Caco-2 (cell line): ENCODE data around the gene FAM83E. TPM values are rescaled to one million over a fixed set of nuclear protein-coding genes. Genes with fewer than 3 reads are reported as not detected.

Source experiments
- Bru-seq: library from RNA; stranded (reverse); fragments of 400-500 nt; gene quantifications from one replicate; lab custom pipeline; 2021; lab: Mats Ljungman, UMichigan
- BruChase-seq, 2 experiments: library from RNA; stranded (reverse); fragments of 400-500 nt; gene quantifications; one replicate each; lab custom pipeline; 2021; lab: Mats Ljungman, UMichigan
- BruUV-seq: library from RNA; stranded (reverse); fragments of 400-500 nt; replicated peaks from 2 replicates; lab custom pipeline; 2021; lab: Mats Ljungman, UMichigan
- CTCF ChIA-PET: fragments of 300-600 bp; sonication (Branson Sonifier 250); formaldehyde crosslinking; loops from one replicate; lab custom pipeline; 2022; ENCODE audit warnings: antibody characterized with exemption; lab: Charles Lee
- POLR2A ChIA-PET: fragments of 300-600 bp; sonication (Branson Sonifier 250); formaldehyde crosslinking; loops from one replicate; lab custom pipeline; 2022; ENCODE audit warnings: antibody characterized with exemption; lab: Charles Lee
- DNase-seq, 2 experiments: peaks; one replicate each; pipeline versions ENCODE4 v3.0.0 to v3.0.0-alpha.2; 2020 to 2022
- H3K27me3 ChIP-seq: replicated peaks from 2 replicates; pipeline ENCODE4 v1.6.0; 2011; ENCODE audit warnings: low read length; ENCODE audit not compliant: control insufficient read depth, insufficient read depth
- H3K36me3 ChIP-seq: 2 replicates; pipeline ENCODE4 v1.5.1; 2011; ENCODE audit warnings: low read length; ENCODE audit not compliant: control insufficient read depth, insufficient read depth
- H3K4me1 ChIP-seq: fragments of 250-450 bp; sonication (Bioruptor Pico); 2 replicates; pipeline ENCODE4 v1.5.1; 2020; ENCODE audit warnings: mild to moderate bottlenecking
- H3K4me3 ChIP-seq: 2 replicates; pipeline ENCODE4 v1.5.1; 2011; ENCODE audit warnings: low read depth, mild to moderate bottlenecking, control low read depth, low read length
- H3K9me3 ChIP-seq: fragments of 250-450 bp; sonication (Bioruptor Pico); 2 replicates; pipeline ENCODE4 v1.5.1; 2020; ENCODE audit warnings: mild to moderate bottlenecking, moderate library complexity
- H3K27ac Mint-ChIP-seq: one replicate; pipeline ENCODE4 v1.8.0; 2022; ENCODE audit warnings: mixed read lengths; ENCODE audit not compliant: unreplicated experiment
- H3K27me3 Mint-ChIP-seq: one replicate; pipeline ENCODE4 v1.8.0; 2022; ENCODE audit warnings: mixed read lengths; ENCODE audit not compliant: insufficient read depth, unreplicated experiment
- H3K36me3 Mint-ChIP-seq: one replicate; pipeline ENCODE4 v1.8.0; 2022; ENCODE audit warnings: mild to moderate bottlenecking, mixed read lengths; ENCODE audit not compliant: insufficient read depth, unreplicated experiment
- H3K4me1 Mint-ChIP-seq: one replicate; pipeline ENCODE4 v1.8.0; 2022; ENCODE audit warnings: low read depth, mixed read lengths; ENCODE audit not compliant: unreplicated experiment
- H3K4me3 Mint-ChIP-seq: one replicate; pipeline ENCODE4 v1.8.0; 2022; ENCODE audit warnings: mild to moderate bottlenecking, moderate library complexity, mixed read lengths; ENCODE audit not compliant: unreplicated experiment
- H3K9me3 Mint-ChIP-seq: one replicate; pipeline ENCODE4 v1.8.0; 2022; ENCODE audit warnings: mixed read lengths; ENCODE audit not compliant: unreplicated experiment
- intact Hi-C: fragments of 100-400 bp; cut with micrococcal nuclease; formaldehyde crosslinking; loops from one replicate; pipeline ENCODE4 v1.10.0; 2022; ENCODE audit not compliant: unreplicated experiment
- long read RNA-seq: library from polyadenylated mRNA; stranded (forward); transcript quantifications from one replicate; pipeline ENCODE4 v2.0.0, GENCODE V29; 2022
- total RNA-seq: library from RNA; stranded (reverse); gene quantifications from 2 replicates; pipeline ENCODE4 v1.2.3, GENCODE V29; 2022
- TF ChIP-seq, protein P1 (sequence below), 2 experiments: fragments of 200-600 bp in 1 of 2; IDR thresholded peaks; 1 replicate in 1 of 2; 2 replicates in 1 of 2; pipeline versions ENCODE4 v1.5.1 to v1.8.0; 2011 to 2022; ENCODE audit warnings: antibody characterized with exemption in 1 of 2, control low read depth in 1 of 2, inconsistent platforms in 1 of 2, low read depth in 1 of 2, low read length in 1 of 2, mild to moderate bottlenecking in 1 of 2, moderate library complexity in 1 of 2; ENCODE audit not compliant: insufficient read depth in 1 of 2, severe bottlenecking in 1 of 2, unreplicated experiment in 1 of 2

The FAM83E gene
- 5.8 and 6.8 TPM in 2 replicates for total RNA-seq
- Bru-seq, nascent RNA, result percentile 38 among the genes with signal in this experiment
- BruChase-seq, experiment 1, labeled RNA remaining after a 2-hour chase, result percentile 33 among the genes with signal in this experiment
- BruChase-seq, experiment 2, labeled RNA remaining after a 6-hour chase, result percentile 33 among the genes with signal in this experiment
- long read RNA-seq, result 0 reads

DNA sequence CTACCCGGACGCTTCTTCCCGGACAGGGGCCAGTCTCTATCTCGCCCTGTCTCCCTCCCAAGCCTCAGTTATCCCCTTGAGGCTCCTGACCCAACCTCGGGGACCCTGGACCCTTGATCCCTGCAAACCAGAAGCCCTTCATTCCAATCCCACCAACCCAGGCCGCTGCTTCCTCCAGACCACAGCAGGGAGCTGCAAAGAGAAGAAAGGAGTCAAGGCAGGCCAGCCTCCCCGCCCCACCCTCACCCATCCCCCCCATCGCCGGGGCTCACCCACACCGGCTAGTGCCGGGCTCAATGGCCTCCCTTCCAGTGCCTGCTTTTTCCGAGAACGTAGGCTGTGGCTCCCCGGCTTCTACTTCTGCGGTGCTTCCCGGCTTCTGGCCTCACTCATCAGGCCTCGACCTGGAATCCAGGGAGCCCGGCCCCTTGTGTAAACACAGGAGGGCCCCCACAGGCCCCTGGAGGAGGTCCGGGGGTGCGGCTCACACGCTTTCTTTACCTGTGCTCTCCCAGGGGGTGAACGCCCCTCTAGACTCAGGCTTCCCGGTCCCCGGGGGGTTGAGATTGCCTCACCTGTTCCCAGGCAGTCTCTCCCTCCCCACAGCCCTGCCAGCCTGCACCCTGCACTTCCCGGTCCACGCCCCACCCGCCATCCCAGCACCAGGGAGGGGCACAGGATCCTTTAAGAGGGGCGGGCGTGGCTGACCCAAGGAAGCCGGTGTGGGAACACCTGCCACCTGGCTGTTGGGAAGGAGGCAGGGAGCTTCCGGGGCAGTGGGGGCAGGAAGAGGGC lies at the start of gene FAM83E:
Gene FAM83E, minus strand, starts transcription at position 641 of the 795 bp plus-strand sequence. CDS start 1,704 bp downstream, outside the sequence.
- peak within 1 kb of the TSS; percentile 96 for H3K4me3 Mint-ChIP-seq
- H3K27me3 ChIP-seq, result no peaks in the 10 kb centered on the region
- peaks cover 13% of the 10 kb centered on the region for H3K36me3 ChIP-seq
- no TSS peak for BruUV-seq
- H3K36me3 Mint-ChIP-seq, result peaks cover 92% of the 10 kb centered on the region
- ChIA-PET POLR2A (no interaction called here), CTCF (interaction anchor here (0.6 to 0.9 kb wide), 2 partner anchors 12 to 30 kb away, joined by 3 read pairs; no protein-coding TSS in a partner anchor)
- no peak within 1 kb of the TSS for H3K4me3 ChIP-seq
- H3K4me1 Mint-ChIP-seq, result peaks cover 23% of the 10 kb centered on the region
- intact Hi-C loops, result no loop called here
- H3K4me1 ChIP-seq, result peaks cover 26% of the 10 kb centered on the region
- peak; percentile 50 to 76 for DNase-seq
- H3K27ac Mint-ChIP-seq, result peak within 1 kb of the TSS; percentile 98
- TF ChIP-seq, protein P1, sequence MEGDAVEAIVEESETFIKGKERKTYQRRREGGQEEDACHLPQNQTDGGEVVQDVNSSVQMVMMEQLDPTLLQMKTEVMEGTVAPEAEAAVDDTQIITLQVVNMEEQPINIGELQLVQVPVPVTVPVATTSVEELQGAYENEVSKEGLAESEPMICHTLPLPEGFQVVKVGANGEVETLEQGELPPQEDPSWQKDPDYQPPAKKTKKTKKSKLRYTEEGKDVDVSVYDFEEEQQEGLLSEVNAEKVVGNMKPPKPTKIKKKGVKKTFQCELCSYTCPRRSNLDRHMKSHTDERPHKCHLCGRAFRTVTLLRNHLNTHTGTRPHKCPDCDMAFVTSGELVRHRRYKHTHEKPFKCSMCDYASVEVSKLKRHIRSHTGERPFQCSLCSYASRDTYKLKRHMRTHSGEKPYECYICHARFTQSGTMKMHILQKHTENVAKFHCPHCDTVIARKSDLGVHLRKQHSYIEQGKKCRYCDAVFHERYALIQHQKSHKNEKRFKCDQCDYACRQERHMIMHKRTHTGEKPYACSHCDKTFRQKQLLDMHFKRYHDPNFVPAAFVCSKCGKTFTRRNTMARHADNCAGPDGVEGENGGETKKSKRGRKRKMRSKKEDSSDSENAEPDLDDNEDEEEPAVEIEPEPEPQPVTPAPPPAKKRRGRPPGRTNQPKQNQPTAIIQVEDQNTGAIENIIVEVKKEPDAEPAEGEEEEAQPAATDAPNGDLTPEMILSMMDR (IDR thresholded peaks at IDR 0.05; ENCODE audit: insufficient read depth in 1 of 2, low read depth in 1 of 2, low read length in 1 of 2, severe bottlenecking in 1 of 2, unreplicated experiment in 1 of 2), result no peak
- H3K9me3 Mint-ChIP-seq, result no peaks in the 10 kb centered on the region
- no peaks in the 10 kb centered on the region for H3K9me3 ChIP-seq
- no peaks in the 10 kb centered on the region for H3K27me3 Mint-ChIP-seq

- Histone ChIP-seq H3K4me3 (no peak overlapping the region), H3K27me3 (no peaks in the 10 kb centered on the region), H3K36me3 (no peaks in the 10 kb centered on the region), H3K4me1 (peaks cover 21% of the 10 kb centered on the region; the same call in 1 of the 2 replicates), H3K9me3 (no peaks in the 10 kb centered on the region)
- Mint-ChIP-seq H3K27me3 (no peaks in the 10 kb centered on the region), H3K9me3 (peaks cover 3% of the 10 kb centered on the region), H3K27ac (no peak overlapping the region), H3K36me3 (peaks cover 9% of the 10 kb centered on the region), H3K4me3 (no peak overlapping the region), H3K4me1 (peaks cover 7% of the 10 kb centered on the region)
- TF ChIP-seq, protein P1 (IDR thresholded peaks at IDR 0.05; ENCODE audit: insufficient read depth in 1 of 2, low read depth in 1 of 2, low read length in 1 of 2, severe bottlenecking in 1 of 2, unreplicated experiment in 1 of 2), result no peak
- ChIA-PET CTCF (no interaction called here), POLR2A (interaction anchor here (0.6 kb wide), 1 partner anchor 208 kb away, joined by 3 read pairs; the partner anchor contains the start of gene PPP1R15A)
- no TSS peak for BruUV-seq
- no peak for DNase-seq
- intact Hi-C loops, result no loop called here
These were observed 49.6 kb upstream of the FAM83E start for GRCh38 chr19:48664476-48664875.

- no peak overlapping the region for H3K4me3 ChIP-seq
- intact Hi-C loops, result no loop called here
- POLR2A ChIA-PET, result no interaction called here
- BruUV-seq, result no TSS peak
- peaks cover 21% of the 10 kb centered on the region; the same call in 1 of the 2 replicates for H3K4me1 ChIP-seq
- no peaks in the 10 kb centered on the region for H3K36me3 ChIP-seq
- Mint-ChIP-seq H3K9me3 (no peaks in the 10 kb centered on the region), H3K4me3 (no peak overlapping the region), H3K36me3 (peaks cover 9% of the 10 kb centered on the region), H3K27me3 (no peaks in the 10 kb centered on the region), H3K27ac (no peak overlapping the region), H3K4me1 (peaks cover 7% of the 10 kb centered on the region)
- H3K9me3 ChIP-seq, result no peaks in the 10 kb centered on the region
- CTCF ChIA-PET, result no interaction called here
- no peaks in the 10 kb centered on the region for H3K27me3 ChIP-seq
- TF ChIP-seq, protein P1 (IDR thresholded peaks at IDR 0.05; ENCODE audit: insufficient read depth in 1 of 2, low read depth in 1 of 2, low read length in 1 of 2, severe bottlenecking in 1 of 2, unreplicated experiment in 1 of 2), result no peak
- DNase-seq, result no peak
These were observed 48.8 kb upstream of the FAM83E start for GRCh38 chr19:48663667-48664066.
